ES-I3 (cell line): ENCODE results near the gene TMEM185A.
"Not testable (repeated sequence)": the region's sequence is repeated elsewhere in the genome, so short reads cannot be mapped to it uniquely, and the experiment has no call there.

ENCODE experiments used
- H3K36me3 ChIP-seq: 2 replicates; pipeline ENCODE4 v1.6.1; 2013; ENCODE audit warnings: mild to moderate bottlenecking, low read length, control low read depth, moderate library complexity; ENCODE audit not compliant: insufficient read depth
- H3K4me1 ChIP-seq: 2 replicates; pipeline ENCODE4 v1.6.1; 2013; ENCODE audit warnings: mild to moderate bottlenecking, control low read depth, low read length; ENCODE audit not compliant: insufficient read depth
- H3K9ac ChIP-seq: 2 replicates; pipeline ENCODE4 v1.6.1; 2013; ENCODE audit warnings: low read depth, mild to moderate bottlenecking, low read length, moderate library complexity
- H3K9me3 ChIP-seq: 2 replicates; pipeline ENCODE4 v1.6.1; 2013; ENCODE audit warnings: mild to moderate bottlenecking, low read length, moderate library complexity; ENCODE audit not compliant: control insufficient read depth, insufficient read depth

Gene TMEM185A

GRCh38 chrX:149595943-149596342 lies 35.6 kb downstream of the TMEM185A start:
- H3K9ac ChIP-seq, H3K9me3 ChIP-seq, H3K4me1 ChIP-seq, H3K36me3 ChIP-seq: not testable (repeated sequence)

- not testable (repeated sequence) for H3K4me1 ChIP-seq, H3K9ac ChIP-seq, H3K36me3 ChIP-seq, H3K9me3 ChIP-seq
These were observed 36.4 kb downstream of the TMEM185A start, which contains the start of gene HSFX2 for GRCh38 chrX:149595214-149595613. Gene HSFX2 (minus strand): TSS chrX:149595314. CDS start chrX:149594700, 614 bp downstream.

GRCh38 chrX:149590993-149591392 lies 40.6 kb downstream of the TMEM185A start:
- not testable (repeated sequence) for H3K36me3 ChIP-seq, H3K9me3 ChIP-seq, H3K4me1 ChIP-seq, H3K9ac ChIP-seq

GRCh38 chrX:149587359-149587758 lies 44.2 kb downstream of the TMEM185A start, which contains the start of gene MAGEA9B:
Gene MAGEA9B (minus strand): TSS chrX:149587459. CDS start chrX:149583179, 4,280 bp downstream.
- H3K9ac ChIP-seq, H3K4me1 ChIP-seq, H3K36me3 ChIP-seq, H3K9me3 ChIP-seq: not testable (repeated sequence)

- not testable (repeated sequence) for H3K4me1 ChIP-seq, H3K36me3 ChIP-seq, H3K9me3 ChIP-seq, H3K9ac ChIP-seq
These were observed 46.0 kb downstream of the TMEM185A start for GRCh38 chrX:149585631-149586030.

- not testable (repeated sequence) for H3K9me3 ChIP-seq, H3K36me3 ChIP-seq, H3K4me1 ChIP-seq, H3K9ac ChIP-seq
These were observed 58.1 kb downstream of the TMEM185A start for GRCh38 chrX:149573456-149573855.

- Histone ChIP-seq H3K36me3 (no peaks in the 10 kb centered on the region), H3K9ac (no peak overlapping the region), H3K9me3 (no peaks in the 10 kb centered on the region), H3K4me1 (no peaks in the 10 kb centered on the region)
These were observed 58.8 kb downstream of the TMEM185A start for GRCh38 chrX:149572743-149573142.

- no peaks in the 10 kb centered on the region for H3K9me3 ChIP-seq
- H3K4me1 ChIP-seq: no peaks in the 10 kb centered on the region
- no peaks in the 10 kb centered on the region for H3K36me3 ChIP-seq
- H3K9ac ChIP-seq: no peak overlapping the region
These were observed 59.8 kb downstream of the TMEM185A start for GRCh38 chrX:149571770-149572169.

GRCh38 chrX:149570668-149571067 lies 60.9 kb downstream of the TMEM185A start:
- no peaks in the 10 kb centered on the region for H3K4me1 ChIP-seq
- H3K9me3 ChIP-seq: no peaks in the 10 kb centered on the region
- H3K36me3 ChIP-seq: no peaks in the 10 kb centered on the region
- H3K9ac ChIP-seq: no peak overlapping the region

GRCh38 chrX:149569770-149570169 lies 61.8 kb downstream of the TMEM185A start:
- Histone ChIP-seq H3K36me3 (no peaks in the 10 kb centered on the region), H3K9me3 (no peaks in the 10 kb centered on the region), H3K4me1 (no peaks in the 10 kb centered on the region), H3K9ac (no peak overlapping the region)

- no peak overlapping the region for H3K9ac ChIP-seq
- H3K4me1 ChIP-seq: no peaks in the 10 kb centered on the region
- no peaks in the 10 kb centered on the region for H3K36me3 ChIP-seq
These were observed 62.8 kb downstream of the TMEM185A start for GRCh38 chrX:149568701-149569296.

GRCh38 chrX:149567621-149568417 lies 63.8 kb downstream of the TMEM185A start:
- Histone ChIP-seq H3K36me3 (no peaks in the 10 kb centered on the region), H3K9ac (no peak overlapping the region), H3K9me3 (no peaks in the 10 kb centered on the region), H3K4me1 (no peaks in the 10 kb centered on the region)

More at GRCh38 chrX:149568701-149569296, 62.8 kb downstream of the TMEM185A start:
- H3K9me3 ChIP-seq: no peaks in the 10 kb centered on the region

GRCh38 chrX:149563359-149563758 lies 68.2 kb downstream of the TMEM185A start:
- Histone ChIP-seq H3K4me1 (no peaks in the 10 kb centered on the region), H3K9ac (no peak overlapping the region), H3K9me3 (no peaks in the 10 kb centered on the region), H3K36me3 (no peaks in the 10 kb centered on the region)

- H3K4me1 ChIP-seq, H3K9ac ChIP-seq, H3K36me3 ChIP-seq: not testable (repeated sequence)
These were observed 76.3 kb downstream of the TMEM185A start for GRCh38 chrX:149555251-149555650.

GRCh38 chrX:149551939-149552248 lies 79.7 kb downstream of the TMEM185A start:
- not testable (repeated sequence) for H3K36me3 ChIP-seq, H3K9me3 ChIP-seq, H3K4me1 ChIP-seq, H3K9ac ChIP-seq

More at GRCh38 chrX:149555251-149555650, 76.3 kb downstream of the TMEM185A start:
- not testable (repeated sequence) for H3K9me3 ChIP-seq
